Measurements from ENCODE around the gene RBM8A.
"Not testable (repeated sequence)": the region's sequence is repeated elsewhere in the genome, so short reads cannot be mapped to it uniquely, and the experiment has no call there.

Gene RBM8A

DNA sequence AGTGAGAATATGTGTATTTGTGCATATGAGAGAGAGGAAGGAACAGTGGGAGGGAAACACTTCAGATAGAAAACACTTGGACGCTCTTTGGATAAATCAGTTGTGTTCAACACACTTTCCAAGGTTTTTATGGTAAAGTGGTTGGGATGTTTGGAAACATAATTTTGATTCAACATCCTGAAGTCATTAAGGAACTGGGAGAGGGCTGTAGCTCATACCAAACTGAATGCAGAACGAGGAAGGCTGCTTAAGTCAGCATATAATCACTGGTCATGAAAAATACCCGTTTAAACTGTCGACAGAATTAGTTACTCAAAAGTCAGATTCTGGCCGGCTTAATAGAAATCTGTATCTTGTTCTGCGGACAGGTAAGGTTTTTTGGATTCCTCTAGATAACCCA is 15.6 kb upstream of the RBM8A start:
- Histone ChIP-seq H2AFZ (no peak overlapping the region), H3K27me3 (ENCODE audit: control insufficient read depth, insufficient read depth, low read length) (no peaks in the 10 kb centered on the region), H3K79me2 (no peaks in the 10 kb centered on the region), H3K4me2 (ENCODE audit: low read length) (no peak overlapping the region), H3K9me3 (ENCODE audit: control insufficient read depth, low read length) (no peaks in the 10 kb centered on the region), H3K4me3 (ENCODE audit: low read depth, low read length) (no peak overlapping the region), H3K9ac (no peak overlapping the region), H3K4me1 (no peaks in the 10 kb centered on the region), H3K27ac (no peak overlapping the region), H3K36me3 (ENCODE audit: control insufficient read depth, insufficient read depth, low read length) (no peaks in the 10 kb centered on the region)
- TF ChIP-seq CTCF (IDR thresholded peaks at IDR 0.05), result no peak

- Histone ChIP-seq H3K4me1 (no peaks in the 10 kb centered on the region), H3K9me3 (ENCODE audit: control insufficient read depth, low read length) (no peaks in the 10 kb centered on the region), H3K4me3 (ENCODE audit: low read depth, low read length) (no peak overlapping the region), H2AFZ (no peak overlapping the region), H3K36me3 (ENCODE audit: control insufficient read depth, insufficient read depth, low read length) (no peaks in the 10 kb centered on the region), H3K4me2 (ENCODE audit: low read length) (no peak overlapping the region), H3K79me2 (no peaks in the 10 kb centered on the region), H3K27ac (no peak overlapping the region), H3K27me3 (ENCODE audit: control insufficient read depth, insufficient read depth, low read length) (no peaks in the 10 kb centered on the region), H3K9ac (no peak overlapping the region)
- no peak for TF ChIP-seq CTCF (IDR thresholded peaks at IDR 0.05)
These were observed 15.1 kb upstream of the RBM8A start for GRCh38 chr1:145942405-145942804.

DNA sequence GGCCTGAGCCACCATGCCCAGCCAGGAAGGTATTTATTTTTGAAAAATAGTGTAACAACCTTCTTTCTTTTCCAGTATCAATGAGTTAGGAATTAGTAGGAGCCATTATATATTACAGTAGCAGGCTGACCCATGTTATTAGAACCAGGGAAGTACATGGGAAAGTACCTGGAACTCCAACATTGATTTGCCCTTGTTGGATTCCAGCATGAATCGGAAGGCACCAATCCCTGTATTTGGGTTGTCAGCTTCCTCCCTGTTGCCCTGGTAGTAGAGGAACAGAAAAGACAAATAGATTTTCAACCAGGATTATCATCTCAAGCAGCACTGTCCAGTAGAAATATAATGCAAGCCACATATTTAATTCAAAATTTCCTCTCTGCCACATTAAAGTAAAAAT is 10.2 kb upstream of the RBM8A start:
- no peak overlapping the region for H3K9ac ChIP-seq
- H3K79me2 ChIP-seq, result no peaks in the 10 kb centered on the region
- no peaks in the 10 kb centered on the region for H3K27me3 ChIP-seq (ENCODE audit: control insufficient read depth, insufficient read depth, low read length)
- H3K9me3 ChIP-seq (ENCODE audit: control insufficient read depth, low read length), result no peaks in the 10 kb centered on the region
- no peaks in the 10 kb centered on the region for H3K4me1 ChIP-seq
- H3K27ac ChIP-seq, result no peak overlapping the region
- H3K4me2 ChIP-seq (ENCODE audit: low read length), result no peak overlapping the region
- H3K4me3 ChIP-seq (ENCODE audit: low read depth, low read length), result no peak overlapping the region
- H2AFZ ChIP-seq, result no peak overlapping the region
- H3K36me3 ChIP-seq (ENCODE audit: control insufficient read depth, insufficient read depth, low read length), result no peaks in the 10 kb centered on the region
- TF ChIP-seq CTCF (IDR thresholded peaks at IDR 0.05), result no peak

- Histone ChIP-seq H3K27ac (no peak overlapping the region), H3K4me2 (ENCODE audit: low read length) (no peak overlapping the region), H3K4me3 (ENCODE audit: low read depth, low read length) (no peak overlapping the region), H3K36me3 (ENCODE audit: control insufficient read depth, insufficient read depth, low read length) (no peaks in the 10 kb centered on the region), H2AFZ (no peak overlapping the region), H3K4me1 (no peaks in the 10 kb centered on the region), H3K9ac (no peak overlapping the region), H3K9me3 (ENCODE audit: control insufficient read depth, low read length) (no peaks in the 10 kb centered on the region), H3K79me2 (no peaks in the 10 kb centered on the region), H3K27me3 (ENCODE audit: control insufficient read depth, insufficient read depth, low read length) (no peaks in the 10 kb centered on the region)
- no peak for TF ChIP-seq CTCF (IDR thresholded peaks at IDR 0.05)
These were observed 9.0 kb upstream of the RBM8A start for GRCh38 chr1:145936247-145936646.

GRCh38 chr1:145935708-145936107 is 8.4 kb upstream of the RBM8A start:
- Histone ChIP-seq H2AFZ (no peak overlapping the region), H3K79me2 (no peaks in the 10 kb centered on the region), H3K4me2 (ENCODE audit: low read length) (no peak overlapping the region), H3K36me3 (ENCODE audit: control insufficient read depth, insufficient read depth, low read length) (no peaks in the 10 kb centered on the region), H3K9me3 (ENCODE audit: control insufficient read depth, low read length) (no peaks in the 10 kb centered on the region), H3K27me3 (ENCODE audit: control insufficient read depth, insufficient read depth, low read length) (no peaks in the 10 kb centered on the region), H3K4me3 (ENCODE audit: low read depth, low read length) (no peak overlapping the region), H3K9ac (no peak overlapping the region), H3K27ac (no peak overlapping the region), H3K4me1 (no peaks in the 10 kb centered on the region)
- TF ChIP-seq CTCF (IDR thresholded peaks at IDR 0.05), result no peak

- not testable (repeated sequence) for H3K79me2 ChIP-seq; H3K27me3 ChIP-seq (ENCODE audit: control insufficient read depth, insufficient read depth, low read length); H3K36me3 ChIP-seq (ENCODE audit: control insufficient read depth, insufficient read depth, low read length); H2AFZ ChIP-seq; H3K4me2 ChIP-seq (ENCODE audit: low read length); H3K4me1 ChIP-seq; H3K27ac ChIP-seq; H3K9ac ChIP-seq; H3K9me3 ChIP-seq (ENCODE audit: control insufficient read depth, low read length); H3K4me3 ChIP-seq (ENCODE audit: low read depth, low read length)
These were observed 5.3 kb upstream of the RBM8A start for GRCh38 chr1:145932522-145933009.
